HEK293T (cell line): ENCODE results near the gene SLC37A2.

Experiments
- ARNT ChIP-seq: fragments of 450-650 bp; IDR thresholded peaks from 2 replicates; pipeline ENCODE4 v1.6.1; 2017; ENCODE audit warnings: mild to moderate bottlenecking
- BHLHE40 ChIP-seq: fragments of 450-650 bp; IDR thresholded peaks from 2 replicates; pipeline ENCODE4 v1.6.1; 2016; ENCODE audit warnings: mild to moderate bottlenecking, moderate library complexity, borderline replicate concordance
- FOXM1 ChIP-seq: fragments of 450-650 bp; IDR thresholded peaks from 2 replicates; pipeline ENCODE4 v1.6.1; 2017; ENCODE audit warnings: mild to moderate bottlenecking, borderline replicate concordance
- TARDBP ChIP-seq: fragments of 450-650 bp; IDR thresholded peaks from 2 replicates; pipeline ENCODE4 v1.6.1; 2016
- TF ChIP-seq, protein P1 (sequence below): fragments of 450-650 bp; IDR thresholded peaks from 2 replicates; pipeline ENCODE4 v1.6.1; 2016

DNA sequence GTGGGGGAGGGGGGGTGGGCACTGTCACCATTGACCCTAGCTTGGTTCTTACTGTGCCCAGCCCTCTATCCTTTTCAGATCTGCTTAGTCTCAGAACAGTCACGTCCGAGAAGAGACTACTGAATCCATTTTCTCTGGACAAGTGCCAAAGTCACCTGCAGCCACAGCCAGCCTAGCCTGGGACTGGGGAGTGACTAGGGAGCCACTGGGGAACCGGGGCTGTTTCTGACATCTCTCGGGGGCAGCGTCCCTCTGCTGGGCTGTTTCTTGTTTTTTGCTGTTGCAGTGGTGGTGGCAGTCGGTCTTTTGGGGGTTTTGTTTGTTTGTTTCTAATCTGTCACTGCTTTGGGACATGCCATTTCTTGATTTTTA, 8.7 kb downstream of the SLC37A2 start:
- TF ChIP-seq FOXM1 (no peak), TARDBP (no peak), ARNT (no peak), BHLHE40 (no peak)
- TF ChIP-seq, protein P1, sequence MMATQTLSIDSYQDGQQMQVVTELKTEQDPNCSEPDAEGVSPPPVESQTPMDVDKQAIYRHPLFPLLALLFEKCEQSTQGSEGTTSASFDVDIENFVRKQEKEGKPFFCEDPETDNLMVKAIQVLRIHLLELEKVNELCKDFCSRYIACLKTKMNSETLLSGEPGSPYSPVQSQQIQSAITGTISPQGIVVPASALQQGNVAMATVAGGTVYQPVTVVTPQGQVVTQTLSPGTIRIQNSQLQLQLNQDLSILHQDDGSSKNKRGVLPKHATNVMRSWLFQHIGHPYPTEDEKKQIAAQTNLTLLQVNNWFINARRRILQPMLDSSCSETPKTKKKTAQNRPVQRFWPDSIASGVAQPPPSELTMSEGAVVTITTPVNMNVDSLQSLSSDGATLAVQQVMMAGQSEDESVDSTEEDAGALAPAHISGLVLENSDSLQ = no peak
